HepG2 (cell line): ENCODE results near the gene C1R. TPM values are rescaled to one million over a fixed set of nuclear protein-coding genes. Genes with fewer than 3 reads are reported as not detected.
A peak's percentile ranks its signal among the peaks of the same experiment; 100 is the strongest.

Source experiments
- ADNP ChIP-seq: sonication (generic); formaldehyde crosslinking; IDR thresholded peaks from 2 replicates; pipeline ENCODE4 v1.4.0; 2020; ENCODE audit warnings: missing genetic modification reagents
- CEBPG ChIP-seq: IDR thresholded peaks from 2 replicates; pipeline ENCODE4 v1.6.1; 2016
- FOXC1 ChIP-seq: sonication (generic); formaldehyde crosslinking; IDR thresholded peaks from 2 replicates; pipeline ENCODE4 v1.8.0; 2022; ENCODE audit warnings: mild to moderate bottlenecking, missing genetic modification reagents, borderline replicate concordance
- PHF5A ChIP-seq: IDR thresholded peaks from one replicate; pipeline ENCODE4 v1.6.1; 2018; ENCODE audit warnings: low read depth, missing genetic modification reagents; ENCODE audit not compliant: unreplicated experiment
- SNAPC2 ChIP-seq: sonication (generic); formaldehyde crosslinking; IDR thresholded peaks from 2 replicates; pipeline ENCODE4 v1.8.1; 2022; ENCODE audit warnings: mild to moderate bottlenecking, missing genetic modification reagents
- SOX13 ChIP-seq, 3 experiments: fragments of 450-650 bp in 1 of 3; sonication (generic) in 1 of 3; formaldehyde crosslinking in 1 of 3; IDR thresholded peaks in 2 of 3; conservative IDR thresholded peaks in 1 of 3; 2 replicates each; pipeline versions ENCODE4 v1.5.0 to v1.6.1; 2016 to 2020; ENCODE audit warnings: antibody characterized with exemption in 1 of 3, mild to moderate bottlenecking in 1 of 3, missing compliant biosample characterization in 1 of 3, missing genetic modification reagents in 1 of 3, moderate library complexity in 1 of 3
- ZBED4 ChIP-seq: sonication (generic); formaldehyde crosslinking; IDR thresholded peaks from 2 replicates; pipeline ENCODE4 v1.4.0; 2020; ENCODE audit warnings: missing genetic modification reagents, borderline replicate concordance
- ZNF335 ChIP-seq: sonication (generic); formaldehyde crosslinking; IDR thresholded peaks from 2 replicates; pipeline ENCODE4 v1.4.0; 2020; ENCODE audit warnings: missing genetic modification reagents
- polyA plus RNA-seq, 8 experiments: library from polyadenylated mRNA; depleted of rRNA in 3 of 8; stranded (reverse) in 7 of 8; unstranded in 1 of 8; fragments of >200 nt; fragmentation: Illumina TruSeq in 4 of 8; extraction: Trizol in 4 of 8; gene quantifications; 2 replicates each; pipeline versions ENCODE4 v1.2.1 to v1.2.3, GENCODE V29; 2011 to 2016; ENCODE audit warnings: low read depth in 4 of 8, missing spikeins in 1 of 8, mixed read lengths in 1 of 8; ENCODE audit not compliant: insufficient read depth in 1 of 8
- total RNA-seq, 5 experiments: library from RNA; depleted of rRNA; stranded (reverse); fragments of >200 nt; fragmentation: Illumina TruSeq; extraction: Trizol; gene quantifications; 2 replicates each; pipeline ENCODE4 v1.2.3, GENCODE V29; 2016; ENCODE audit warnings: low read depth in 1 of 5
- TF ChIP-seq, protein P1 (sequence below): sonication (generic); formaldehyde crosslinking; IDR thresholded peaks from 2 replicates; pipeline ENCODE4 v1.4.0; 2020; ENCODE audit warnings: missing genetic modification reagents
- TF ChIP-seq, protein P2 (sequence below): sonication (generic); formaldehyde crosslinking; IDR thresholded peaks from 2 replicates; pipeline ENCODE4 v1.4.0; 2020; ENCODE audit warnings: missing genetic modification reagents, borderline replicate concordance
- TF ChIP-seq, protein P3 (sequence below): IDR thresholded peaks from 2 replicates; pipeline ENCODE4 v1.6.1; 2016

The C1R gene
- total and polyA plus RNA-seq, 2 of the 13 experiments (the other 11 are each of a cell fraction or from before 2014, with no cell fraction given), result 3.5 to 6.5 TPM

GRCh38 chr12:7108796-7109571, 16.7 kb upstream of the C1R start, which contains the start of gene C1RL (continued):
- TF ChIP-seq, protein P1, sequence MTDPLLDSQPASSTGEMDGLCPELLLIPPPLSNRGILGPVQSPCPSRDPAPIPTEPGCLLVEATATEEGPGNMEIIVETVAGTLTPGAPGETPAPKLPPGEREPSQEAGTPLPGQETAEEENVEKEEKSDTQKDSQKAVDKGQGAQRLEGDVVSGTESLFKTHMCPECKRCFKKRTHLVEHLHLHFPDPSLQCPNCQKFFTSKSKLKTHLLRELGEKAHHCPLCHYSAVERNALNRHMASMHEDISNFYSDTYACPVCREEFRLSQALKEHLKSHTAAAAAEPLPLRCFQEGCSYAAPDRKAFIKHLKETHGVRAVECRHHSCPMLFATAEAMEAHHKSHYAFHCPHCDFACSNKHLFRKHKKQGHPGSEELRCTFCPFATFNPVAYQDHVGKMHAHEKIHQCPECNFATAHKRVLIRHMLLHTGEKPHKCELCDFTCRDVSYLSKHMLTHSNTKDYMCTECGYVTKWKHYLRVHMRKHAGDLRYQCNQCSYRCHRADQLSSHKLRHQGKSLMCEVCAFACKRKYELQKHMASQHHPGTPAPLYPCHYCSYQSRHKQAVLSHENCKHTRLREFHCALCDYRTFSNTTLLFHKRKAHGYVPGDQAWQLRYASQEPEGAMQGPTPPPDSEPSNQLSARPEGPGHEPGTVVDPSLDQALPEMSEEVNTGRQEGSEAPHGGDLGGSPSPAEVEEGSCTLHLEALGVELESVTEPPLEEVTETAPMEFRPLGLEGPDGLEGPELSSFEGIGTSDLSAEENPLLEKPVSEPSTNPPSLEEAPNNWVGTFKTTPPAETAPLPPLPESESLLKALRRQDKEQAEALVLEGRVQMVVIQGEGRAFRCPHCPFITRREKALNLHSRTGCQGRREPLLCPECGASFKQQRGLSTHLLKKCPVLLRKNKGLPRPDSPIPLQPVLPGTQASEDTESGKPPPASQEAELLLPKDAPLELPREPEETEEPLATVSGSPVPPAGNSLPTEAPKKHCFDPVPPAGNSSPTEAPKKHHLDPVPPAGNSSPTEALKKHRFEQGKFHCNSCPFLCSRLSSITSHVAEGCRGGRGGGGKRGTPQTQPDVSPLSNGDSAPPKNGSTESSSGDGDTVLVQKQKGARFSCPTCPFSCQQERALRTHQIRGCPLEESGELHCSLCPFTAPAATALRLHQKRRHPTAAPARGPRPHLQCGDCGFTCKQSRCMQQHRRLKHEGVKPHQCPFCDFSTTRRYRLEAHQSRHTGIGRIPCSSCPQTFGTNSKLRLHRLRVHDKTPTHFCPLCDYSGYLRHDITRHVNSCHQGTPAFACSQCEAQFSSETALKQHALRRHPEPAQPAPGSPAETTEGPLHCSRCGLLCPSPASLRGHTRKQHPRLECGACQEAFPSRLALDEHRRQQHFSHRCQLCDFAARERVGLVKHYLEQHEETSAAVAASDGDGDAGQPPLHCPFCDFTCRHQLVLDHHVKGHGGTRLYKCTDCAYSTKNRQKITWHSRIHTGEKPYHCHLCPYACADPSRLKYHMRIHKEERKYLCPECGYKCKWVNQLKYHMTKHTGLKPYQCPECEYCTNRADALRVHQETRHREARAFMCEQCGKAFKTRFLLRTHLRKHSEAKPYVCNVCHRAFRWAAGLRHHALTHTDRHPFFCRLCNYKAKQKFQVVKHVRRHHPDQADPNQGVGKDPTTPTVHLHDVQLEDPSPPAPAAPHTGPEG (CRISPR knock-in tag), result 0 out of 2 replicates have a peak, but pooled peaks have one; percentile 18
- TF ChIP-seq CEBPG (CRISPR knock-in tag) (peak; percentile 97), ZNF335 (CRISPR knock-in tag) (0 out of 2 replicates have a peak, but pooled peaks have one; percentile 18), ZBED4 (CRISPR knock-in tag) (peak; percentile 77; the same call in 1 of the 2 replicates), ADNP (CRISPR knock-in tag) (no peak), PHF5A (peak; percentile 54), SNAPC2 (CRISPR knock-in tag) (no peak; the same call in 1 of the 2 replicates), FOXC1 (no peak; the same call in 1 of the 2 replicates), SOX13 (IDR thresholded peaks at IDR 0.05) (no peak), SOX13 (CRISPR knock-in tag; conservative IDR thresholded peaks at IDR 0.05 in 1 of 2, IDR thresholded peaks at IDR 0.05 in 1 of 2) (peak in 1 of 2 experiments; percentile 77; a peak in 2 of 4 replicates)
- TF ChIP-seq, protein P2, sequence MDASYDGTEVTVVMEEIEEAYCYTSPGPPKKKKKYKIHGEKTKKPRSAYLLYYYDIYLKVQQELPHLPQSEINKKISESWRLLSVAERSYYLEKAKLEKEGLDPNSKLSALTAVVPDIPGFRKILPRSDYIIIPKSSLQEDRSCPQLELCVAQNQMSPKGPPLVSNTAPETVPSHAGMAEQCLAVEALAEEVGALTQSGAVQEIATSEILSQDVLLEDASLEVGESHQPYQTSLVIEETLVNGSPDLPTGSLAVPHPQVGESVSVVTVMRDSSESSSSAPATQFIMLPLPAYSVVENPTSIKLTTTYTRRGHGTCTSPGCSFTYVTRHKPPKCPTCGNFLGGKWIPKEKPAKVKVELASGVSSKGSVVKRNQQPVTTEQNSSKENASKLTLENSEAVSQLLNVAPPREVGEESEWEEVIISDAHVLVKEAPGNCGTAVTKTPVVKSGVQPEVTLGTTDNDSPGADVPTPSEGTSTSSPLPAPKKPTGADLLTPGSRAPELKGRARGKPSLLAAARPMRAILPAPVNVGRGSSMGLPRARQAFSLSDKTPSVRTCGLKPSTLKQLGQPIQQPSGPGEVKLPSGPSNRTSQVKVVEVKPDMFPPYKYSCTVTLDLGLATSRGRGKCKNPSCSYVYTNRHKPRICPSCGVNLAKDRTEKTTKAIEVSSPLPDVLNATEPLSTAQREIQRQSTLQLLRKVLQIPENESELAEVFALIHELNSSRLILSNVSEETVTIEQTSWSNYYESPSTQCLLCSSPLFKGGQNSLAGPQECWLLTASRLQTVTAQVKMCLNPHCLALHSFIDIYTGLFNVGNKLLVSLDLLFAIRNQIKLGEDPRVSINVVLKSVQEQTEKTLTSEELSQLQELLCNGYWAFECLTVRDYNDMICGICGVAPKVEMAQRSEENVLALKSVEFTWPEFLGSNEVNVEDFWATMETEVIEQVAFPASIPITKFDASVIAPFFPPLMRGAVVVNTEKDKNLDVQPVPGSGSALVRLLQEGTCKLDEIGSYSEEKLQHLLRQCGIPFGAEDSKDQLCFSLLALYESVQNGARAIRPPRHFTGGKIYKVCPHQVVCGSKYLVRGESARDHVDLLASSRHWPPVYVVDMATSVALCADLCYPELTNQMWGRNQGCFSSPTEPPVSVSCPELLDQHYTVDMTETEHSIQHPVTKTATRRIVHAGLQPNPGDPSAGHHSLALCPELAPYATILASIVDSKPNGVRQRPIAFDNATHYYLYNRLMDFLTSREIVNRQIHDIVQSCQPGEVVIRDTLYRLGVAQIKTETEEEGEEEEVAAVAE, result no peak
- TF ChIP-seq, protein P3, sequence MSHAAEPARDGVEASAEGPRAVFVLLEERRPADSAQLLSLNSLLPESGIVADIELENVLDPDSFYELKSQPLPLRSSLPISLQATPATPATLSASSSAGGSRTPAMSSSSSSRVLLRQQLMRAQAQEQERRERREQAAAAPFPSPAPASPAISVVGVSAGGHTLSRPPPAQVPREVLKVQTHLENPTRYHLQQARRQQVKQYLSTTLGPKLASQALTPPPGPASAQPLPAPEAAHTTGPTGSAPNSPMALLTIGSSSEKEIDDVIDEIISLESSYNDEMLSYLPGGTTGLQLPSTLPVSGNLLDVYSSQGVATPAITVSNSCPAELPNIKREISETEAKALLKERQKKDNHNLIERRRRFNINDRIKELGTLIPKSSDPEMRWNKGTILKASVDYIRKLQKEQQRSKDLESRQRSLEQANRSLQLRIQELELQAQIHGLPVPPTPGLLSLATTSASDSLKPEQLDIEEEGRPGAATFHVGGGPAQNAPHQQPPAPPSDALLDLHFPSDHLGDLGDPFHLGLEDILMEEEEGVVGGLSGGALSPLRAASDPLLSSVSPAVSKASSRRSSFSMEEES (CRISPR knock-in tag), result no peak
